ENCODE results near the gene DNAJA3.

The DNAJA3 gene

DNA sequence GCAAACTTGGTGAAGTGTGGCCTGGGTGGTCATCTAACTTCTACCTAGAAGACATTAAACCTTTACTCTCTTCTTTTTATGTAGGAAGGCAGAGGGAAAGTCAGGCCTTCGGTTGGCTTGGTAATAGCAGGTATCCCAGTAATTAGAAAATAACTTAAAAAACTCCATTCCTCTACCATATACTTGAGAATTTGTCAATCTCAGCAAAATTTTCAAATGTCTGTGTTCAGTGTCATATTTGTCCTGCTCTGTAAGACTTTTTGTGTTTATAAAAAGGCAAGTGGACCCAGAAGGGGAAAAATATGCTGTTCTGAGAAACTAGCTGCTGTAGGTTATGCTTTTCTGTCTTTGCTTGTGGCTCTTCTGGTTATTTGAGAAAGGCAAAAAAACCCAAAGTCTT is 56.3 kb downstream of the DNAJA3 start:
- no peak for DNase-seq

DNA sequence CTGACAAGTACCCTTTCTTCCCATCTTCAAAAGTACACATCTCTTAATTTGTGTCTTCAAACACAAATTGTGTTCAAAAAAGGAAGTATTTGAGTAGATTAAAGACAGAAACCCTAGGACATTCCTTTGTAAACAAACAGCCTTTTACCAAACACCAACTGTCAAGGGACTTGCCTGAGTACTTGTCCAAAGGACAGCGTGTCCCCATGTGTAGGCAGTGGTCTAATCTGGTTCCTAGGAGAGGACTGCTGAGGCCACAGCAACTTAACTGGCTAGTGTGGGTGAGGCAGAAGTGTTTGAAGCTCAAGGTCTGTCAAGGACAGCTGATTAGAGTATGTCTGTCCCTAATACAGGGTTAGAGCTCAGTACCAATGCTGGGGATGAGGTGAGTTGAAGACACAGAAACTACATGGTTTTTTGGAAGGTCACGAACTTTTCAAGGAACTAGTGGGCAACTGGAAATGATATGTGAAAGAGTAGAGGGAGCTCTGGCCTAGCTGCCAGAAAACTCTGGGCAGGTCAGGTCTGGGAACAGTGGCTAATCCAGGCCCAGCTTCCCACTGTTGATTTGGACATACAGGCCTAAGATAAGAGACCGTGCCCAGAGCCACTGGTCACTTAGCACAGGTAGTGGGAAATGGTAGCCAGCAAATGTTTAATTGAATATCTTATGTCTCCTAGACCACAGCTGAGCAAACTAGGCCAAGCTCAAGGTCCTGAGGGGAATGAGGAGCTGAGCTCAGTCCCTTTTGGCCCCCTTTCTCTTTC is 60.6 kb downstream of the DNAJA3 start:
- no peak for DNase-seq

DNA sequence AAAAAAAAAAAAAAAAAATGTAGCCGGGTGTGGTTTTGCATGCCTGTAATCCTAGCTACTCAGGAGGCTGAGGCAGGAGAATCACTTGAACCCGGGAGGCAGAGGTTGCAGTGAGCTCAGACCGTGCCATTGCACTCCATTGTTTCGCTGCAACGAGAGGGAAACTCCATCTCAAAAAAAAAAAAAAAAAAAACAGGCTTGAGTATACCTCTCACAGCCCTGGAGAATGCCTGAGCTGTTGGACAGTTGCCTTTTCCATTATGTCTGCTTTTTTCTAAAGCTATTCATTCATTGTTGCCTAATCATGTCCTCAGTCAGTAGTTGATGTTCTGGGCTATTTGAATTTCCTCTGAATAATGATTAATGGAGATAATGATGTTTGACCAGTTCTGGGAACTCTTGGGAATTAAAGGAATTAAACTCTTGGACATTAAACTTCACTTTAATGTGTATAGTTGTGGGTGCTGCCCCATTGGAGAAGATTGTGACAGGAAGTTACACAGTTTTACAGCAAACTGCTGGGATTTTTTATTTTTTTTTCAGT is 62.4 kb downstream of the DNAJA3 start:
- no peak for DNase-seq

DNA sequence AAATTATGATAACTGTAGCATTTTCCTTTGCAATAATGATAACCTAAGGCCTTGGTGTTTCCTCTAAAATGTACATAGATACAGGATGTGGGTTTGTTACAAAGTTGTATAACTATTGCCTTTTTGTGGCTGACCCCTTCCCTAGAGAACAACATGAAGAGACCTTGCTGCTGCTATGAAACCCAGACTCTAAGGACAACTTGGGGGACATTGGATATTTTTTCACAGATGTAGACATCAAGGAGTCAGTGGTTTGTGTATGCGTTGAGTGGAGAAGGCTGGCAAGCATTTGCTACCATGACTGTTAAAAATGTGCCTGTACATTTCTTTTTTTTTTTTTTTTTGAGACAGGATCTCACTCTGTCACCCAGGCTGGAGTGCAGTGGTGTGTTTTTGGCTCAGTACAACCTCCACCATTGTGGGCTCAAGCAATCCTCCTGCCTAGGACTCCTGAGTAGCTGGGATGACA is 62.9 kb downstream of the DNAJA3 start:
- no peak for DNase-seq

DNA sequence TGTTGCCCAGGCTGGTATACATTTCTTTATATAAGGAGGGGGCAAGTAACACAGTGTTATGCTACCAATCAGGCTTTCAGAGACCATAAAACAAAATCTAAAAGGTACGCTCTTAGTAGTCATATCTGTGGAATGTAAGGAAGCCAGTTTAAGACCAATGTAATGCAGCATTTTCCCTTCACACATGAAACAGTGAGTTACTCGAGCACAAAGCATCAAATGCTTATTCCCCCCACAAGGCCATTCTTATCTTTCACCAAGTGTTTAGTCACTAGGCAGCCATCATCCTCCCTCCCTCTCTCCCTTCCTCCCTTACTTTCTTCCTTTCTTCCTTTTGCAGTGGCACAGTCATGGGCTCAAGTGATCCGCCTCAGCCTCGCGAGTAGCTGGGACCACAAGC is 63.4 kb downstream of the DNAJA3 start:
- no peak for DNase-seq

DNA sequence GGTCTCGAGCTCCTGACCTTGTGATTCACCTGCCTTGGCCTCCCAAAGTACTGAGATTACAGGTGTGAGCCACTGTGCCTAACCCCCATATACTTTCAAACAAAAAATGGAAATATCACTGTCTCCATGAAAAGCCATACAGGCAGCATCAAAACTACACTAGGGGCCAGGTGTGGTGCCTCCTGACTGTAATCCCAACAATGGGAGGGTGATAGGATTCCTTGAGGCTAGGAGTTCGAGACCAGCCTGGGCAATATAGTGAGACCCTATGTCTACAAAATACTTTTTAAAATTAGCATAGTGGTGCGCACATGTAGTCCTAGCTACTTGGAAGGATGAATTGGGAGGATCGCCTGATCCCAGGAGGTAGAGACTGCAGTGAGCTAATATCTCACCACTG is 66.2 kb downstream of the DNAJA3 start:
- no peak for DNase-seq

DNA sequence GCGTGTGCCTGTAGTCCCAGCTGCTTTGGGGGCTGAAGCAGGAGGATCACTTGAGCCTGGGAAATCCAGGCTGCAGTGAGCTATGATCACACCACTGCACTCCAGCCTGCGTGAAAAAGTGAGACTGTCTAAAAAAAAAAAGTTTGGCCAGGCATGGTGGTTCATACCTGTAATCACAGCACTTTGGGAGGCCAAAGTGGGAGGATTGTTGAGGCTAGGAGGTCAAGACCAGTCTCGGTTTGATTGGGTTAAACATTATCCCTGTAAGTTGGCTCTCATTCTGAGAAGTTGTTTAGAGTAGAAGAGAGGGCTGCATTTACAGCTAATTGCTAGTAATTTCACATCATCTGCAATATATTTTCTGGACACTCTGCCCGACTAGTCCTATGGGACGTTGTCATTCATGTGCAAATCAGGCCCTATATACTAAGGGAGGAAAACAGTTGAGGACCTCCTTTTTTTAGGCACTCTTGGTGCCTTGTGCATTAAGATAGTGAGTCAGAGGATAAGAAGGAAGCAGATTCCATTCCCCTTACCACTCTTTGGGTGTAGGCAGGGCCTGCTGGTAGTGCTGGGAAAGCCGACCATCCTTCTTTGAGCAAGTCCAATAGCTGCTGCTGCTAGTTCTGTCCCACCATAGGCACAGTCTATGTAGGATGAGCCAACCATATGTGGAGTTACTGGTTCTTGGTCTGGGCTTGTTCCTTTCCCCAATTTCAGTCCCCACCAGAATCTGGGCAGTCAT is 69.2 kb downstream of the DNAJA3 start:
- DNase-seq: no peak

DNA sequence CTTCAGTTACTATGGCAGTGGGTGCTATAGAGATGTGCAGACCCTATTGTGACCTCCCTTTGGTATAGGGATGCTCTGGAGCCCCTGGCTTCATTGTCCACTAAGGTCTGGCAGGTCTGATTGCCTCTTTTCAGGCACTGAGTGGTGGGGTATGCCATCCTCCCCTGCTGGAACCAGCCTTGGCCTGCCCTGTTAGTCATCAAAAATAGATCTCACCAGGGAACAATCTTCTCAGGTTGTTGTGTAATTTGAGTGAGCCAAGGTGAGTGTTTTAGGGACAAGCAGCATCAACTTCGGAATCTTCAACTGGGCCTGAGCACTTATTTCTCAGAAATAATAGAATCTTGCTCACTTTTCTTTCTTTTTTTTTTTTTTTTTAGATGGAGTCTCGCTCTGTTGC is 70.1 kb downstream of the DNAJA3 start:
- no peak for DNase-seq

DNA sequence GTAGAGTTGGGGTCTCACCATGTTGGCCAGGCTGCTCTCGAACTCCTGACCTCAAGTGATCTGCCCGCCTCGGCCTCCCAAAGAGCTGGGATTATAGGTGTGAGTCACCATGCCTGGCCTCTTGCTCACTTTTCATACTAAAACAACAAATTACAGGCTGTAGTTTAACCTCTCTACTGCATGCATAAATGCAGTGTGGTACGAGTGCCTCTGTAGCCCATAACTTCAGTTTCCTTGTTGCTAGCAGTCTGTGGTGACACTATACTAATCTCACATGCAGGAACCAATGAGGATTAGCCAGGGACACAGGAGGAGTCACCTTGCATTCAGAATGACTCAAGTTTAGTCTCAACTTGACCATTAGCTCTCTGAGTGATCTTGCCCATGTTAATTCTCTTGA is 70.6 kb downstream of the DNAJA3 start:
- no peak for DNase-seq

DNA sequence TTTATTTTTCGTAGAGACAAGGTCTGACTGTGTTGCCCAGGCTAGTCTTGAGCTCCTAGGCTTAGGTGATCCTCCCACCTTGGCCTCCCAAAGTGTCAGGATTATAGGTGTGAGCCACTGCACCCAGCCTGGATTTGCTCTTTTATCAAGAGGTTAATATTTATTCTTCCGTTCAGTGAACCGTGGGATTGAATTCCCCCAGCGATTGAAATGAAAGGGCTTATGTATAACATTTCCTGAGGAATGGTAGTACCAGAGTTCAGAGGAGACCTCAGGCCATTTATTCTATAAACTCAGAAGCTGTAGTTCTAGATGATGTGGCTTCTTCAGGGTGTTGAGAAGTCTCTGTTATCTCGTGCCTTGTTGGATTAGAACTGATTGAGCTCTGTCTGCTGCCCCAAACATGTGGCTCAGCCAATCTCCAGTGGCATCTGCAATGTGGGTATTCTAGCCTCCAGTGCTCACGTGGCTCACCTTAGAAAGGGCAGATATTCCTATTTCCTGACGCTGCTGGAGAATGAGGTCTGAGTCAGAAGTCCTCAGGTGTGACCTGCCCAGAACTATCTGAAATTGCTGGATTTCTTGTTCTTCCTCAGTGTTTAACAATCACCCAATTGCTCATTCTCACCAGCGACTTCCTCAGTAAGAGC is 73.0 kb downstream of the DNAJA3 start:
- DNase-seq: no peak

DNA sequence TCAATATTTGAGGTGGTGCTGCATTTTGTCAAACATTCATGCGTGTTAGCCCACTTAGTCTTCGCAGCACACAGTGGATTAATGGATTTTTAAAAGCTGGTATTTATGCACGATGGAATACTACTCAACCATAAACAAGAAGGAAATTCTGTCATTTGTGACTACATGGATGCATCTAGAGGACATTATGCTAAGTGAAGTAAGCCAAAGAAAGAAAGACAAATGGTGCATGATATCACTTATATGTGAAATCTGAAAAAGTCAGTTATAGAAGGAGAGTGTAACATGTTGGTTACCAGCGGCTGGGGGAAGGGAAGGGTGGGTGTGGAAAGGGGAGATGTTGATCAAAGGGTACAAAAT is 73.5 kb downstream of the DNAJA3 start:
- DNase-seq: no peak

DNA sequence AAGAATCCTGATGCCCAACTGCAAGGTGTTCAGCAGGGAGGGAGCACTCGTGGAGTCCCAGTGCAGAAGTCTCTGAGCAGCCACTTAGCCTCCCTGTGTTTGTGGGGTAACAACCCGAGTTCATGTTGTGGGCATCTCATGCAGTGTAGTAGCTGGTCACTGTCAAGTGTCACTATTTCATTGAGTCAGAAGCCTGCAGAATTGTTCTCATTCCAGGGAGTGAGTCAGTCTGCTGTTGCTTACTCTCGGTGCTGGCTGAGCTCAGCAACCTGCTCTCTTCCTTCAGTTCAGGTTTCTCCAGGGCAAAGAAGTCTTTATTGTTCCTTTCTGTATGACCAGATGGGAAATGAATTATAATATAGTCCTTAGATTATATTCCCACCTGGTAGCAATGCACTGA is 74.6 kb downstream of the DNAJA3 start:
- no peak for DNase-seq

DNA sequence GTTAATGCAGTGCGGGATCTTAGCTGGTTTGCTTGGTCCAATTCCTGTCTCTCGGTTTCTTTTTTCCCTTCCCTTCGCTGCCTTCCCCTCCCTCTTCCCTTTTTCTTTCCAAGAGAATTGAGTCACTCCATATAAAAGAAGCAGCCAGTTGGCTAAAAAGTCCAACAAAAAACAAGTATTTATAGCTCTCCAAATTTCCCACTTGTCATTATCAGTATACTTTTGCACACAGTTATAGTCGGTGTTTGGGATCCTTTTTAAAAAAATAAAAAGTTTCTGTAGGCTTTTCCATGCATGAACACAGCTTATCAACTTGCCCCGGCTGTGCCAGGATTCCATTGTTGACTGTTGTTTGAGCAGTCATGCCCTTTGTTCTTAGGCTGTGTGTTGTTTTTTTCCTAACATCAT is 75.4 kb downstream of the DNAJA3 start:
- DNase-seq: no peak

DNA sequence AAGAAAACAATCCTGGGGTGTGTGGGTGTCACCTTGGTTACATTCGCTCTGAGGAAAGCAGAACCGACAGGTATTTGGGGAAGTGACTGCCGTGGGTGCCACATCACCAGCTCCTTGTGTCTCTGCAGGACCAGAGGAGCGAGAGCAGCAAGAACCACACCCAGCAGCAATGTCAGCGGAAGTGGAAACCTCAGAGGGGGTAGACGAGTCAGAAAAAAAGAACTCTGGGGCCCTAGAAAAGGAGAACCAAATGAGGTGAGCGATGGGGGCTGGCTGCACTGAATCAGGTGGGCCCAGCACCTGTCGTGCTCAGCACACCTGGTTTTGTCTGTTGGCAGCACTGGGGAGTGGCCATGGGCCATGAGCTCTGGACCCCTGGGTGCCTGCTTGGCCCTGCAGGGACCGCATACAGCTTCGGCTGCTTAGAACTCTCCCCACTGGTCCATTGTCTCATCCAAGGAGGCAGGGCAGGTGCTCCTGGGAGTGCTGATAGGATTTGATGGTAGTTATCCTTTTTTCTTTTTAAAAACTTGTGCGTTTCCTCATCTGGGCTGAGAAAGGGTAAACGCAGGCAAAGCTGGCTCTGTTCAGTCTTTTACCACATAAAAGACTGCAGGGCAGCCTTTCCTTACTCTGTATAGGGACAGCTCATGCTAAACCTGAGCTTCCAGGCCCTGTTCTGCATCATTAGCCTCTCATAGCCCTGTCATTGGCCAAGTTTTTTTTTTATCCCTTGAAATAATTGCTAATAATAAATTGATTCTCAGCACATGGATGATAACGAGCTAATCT is 79.9 kb downstream of the DNAJA3 start:
- no peak for DNase-seq

Data from RPMI8226 (cell line).